ENCODE measurements around the gene TFAP2C.
"Not testable (repeated sequence)": the region's sequence is repeated elsewhere in the genome, so short reads cannot be mapped to it uniquely, and the experiment has no call there.

The TFAP2C gene

GRCh38 chr20:56614196-56614595 is 14.9 kb upstream of the TFAP2C start:
- TF ChIP-seq CTCF (conservative IDR thresholded peaks at IDR 0.05; ENCODE audit: low read length), result no peak
- no peak overlapping the region for H3K4me3 ChIP-seq (ENCODE audit: low read length)
- no peak for DNase-seq (ENCODE audit: low read depth)

DNA sequence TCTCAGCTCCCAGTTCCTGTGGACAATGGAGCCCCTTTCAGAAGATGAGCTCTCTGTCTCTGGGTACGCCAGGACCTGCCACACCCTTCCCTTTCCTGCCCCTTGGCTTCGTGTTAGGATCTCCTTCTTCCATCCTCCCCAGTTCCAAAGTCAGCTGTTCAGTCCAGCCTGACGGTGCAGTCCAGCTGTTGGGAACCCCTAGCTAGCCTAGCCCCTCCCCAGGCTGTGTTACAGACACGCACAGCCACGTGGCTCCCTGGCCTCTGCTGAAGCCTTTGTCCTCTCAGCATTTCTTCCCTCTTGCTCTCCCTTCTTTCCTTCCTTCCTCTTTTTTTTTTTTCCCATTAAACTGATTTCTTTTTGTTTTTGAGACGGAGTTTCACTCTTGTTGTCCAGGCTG is 12.4 kb upstream of the TFAP2C start:
- TF ChIP-seq CTCF (conservative IDR thresholded peaks at IDR 0.05; ENCODE audit: low read length), result no peak
- no peak overlapping the region for H3K4me3 ChIP-seq (ENCODE audit: low read length)
- no peak for DNase-seq (ENCODE audit: low read depth)

GRCh38 chr20:56617489-56617888 is 11.6 kb upstream of the TFAP2C start:
- TF ChIP-seq CTCF (conservative IDR thresholded peaks at IDR 0.05; ENCODE audit: low read length), result no peak
- DNase-seq (ENCODE audit: low read depth), result no peak
- no peak overlapping the region for H3K4me3 ChIP-seq (ENCODE audit: low read length)

DNA sequence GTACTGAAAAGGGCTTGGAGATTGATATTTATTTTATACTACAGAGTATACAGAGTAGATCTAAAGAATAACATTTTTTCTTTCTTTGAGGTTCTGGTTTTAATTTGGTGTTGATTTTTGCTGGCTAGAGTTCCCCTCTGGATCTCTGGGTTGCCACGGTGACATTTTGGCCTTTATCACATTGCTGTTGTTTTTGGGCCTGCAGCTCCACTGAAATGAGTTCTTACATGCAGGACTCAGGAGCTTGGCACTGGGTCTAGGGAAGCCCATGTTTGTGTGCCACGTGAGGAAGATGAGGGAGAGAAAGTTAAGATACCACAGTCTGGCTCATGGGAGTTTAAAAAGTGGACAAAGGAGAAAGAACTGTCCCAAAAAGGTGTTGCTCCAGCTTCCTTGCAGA is 7.4 kb upstream of the TFAP2C start:
- no peak overlapping the region for H3K4me3 ChIP-seq (ENCODE audit: low read length)
- peak; percentile 30 for DNase-seq (ENCODE audit: low read depth)
- TF ChIP-seq CTCF (conservative IDR thresholded peaks at IDR 0.05; ENCODE audit: low read length), result no peak

DNA sequence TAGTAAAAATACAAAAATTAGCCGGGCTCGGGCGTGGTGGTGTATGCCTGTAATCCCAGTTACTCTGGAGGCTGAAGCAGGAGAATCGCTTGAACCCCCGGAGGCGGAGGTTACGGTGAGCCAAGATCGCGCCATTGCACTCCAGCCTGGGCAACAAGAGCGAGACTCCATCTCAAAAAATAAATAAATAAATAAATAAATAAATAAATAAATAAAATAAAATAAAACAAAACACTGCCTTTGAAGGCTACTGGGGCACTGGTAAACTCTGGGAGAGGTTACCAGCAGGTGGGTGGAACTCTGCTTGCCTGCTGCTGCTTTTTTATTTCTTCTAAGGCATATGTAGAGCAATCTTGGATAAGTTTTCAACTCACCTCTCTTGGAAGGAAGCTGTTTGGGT is 5.2 kb upstream of the TFAP2C start:
- DNase-seq (ENCODE audit: low read depth); H3K4me3 ChIP-seq (ENCODE audit: low read length): not testable (repeated sequence)

- no peak for DNase-seq (ENCODE audit: low read depth)
- H3K4me3 ChIP-seq (ENCODE audit: low read length), result no peak overlapping the region
- no peak for TF ChIP-seq CTCF (conservative IDR thresholded peaks at IDR 0.05; ENCODE audit: low read length)
Observed at GRCh38 chr20:56624786-56625681, 4.1 kb upstream of the TFAP2C start.

DNA sequence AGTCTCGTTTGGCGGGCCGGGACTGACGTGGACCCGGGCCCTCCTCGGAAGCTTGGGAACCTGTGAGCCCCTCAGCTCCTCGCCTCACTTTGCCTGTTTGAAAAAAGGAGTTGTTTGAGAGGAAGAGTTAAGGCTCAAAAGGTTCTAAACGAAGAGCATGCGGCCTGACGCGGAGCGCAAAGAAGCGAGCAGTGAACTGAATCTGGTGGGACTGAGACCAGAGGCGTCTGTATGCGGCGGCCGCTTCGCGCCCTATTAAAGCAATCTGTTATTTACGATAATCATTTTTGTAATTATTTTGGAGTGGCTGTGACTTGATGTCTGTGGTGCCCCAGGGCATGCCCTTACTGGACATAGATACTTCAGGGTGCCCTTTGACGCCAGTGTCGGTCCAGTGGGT is 3.3 kb upstream of the TFAP2C start:
- H3K4me3 ChIP-seq (ENCODE audit: low read length), result no peak overlapping the region
- DNase-seq (ENCODE audit: low read depth), result no peak
- TF ChIP-seq CTCF (conservative IDR thresholded peaks at IDR 0.05; ENCODE audit: low read length), result no peak
